Tibial nerve (tissue), 4 donors: ENCODE data around the gene DMD. TPM values are rescaled to one million over a fixed set of nuclear protein-coding genes. Genes with fewer than 3 reads are reported as not detected.
A peak's percentile ranks its signal among the peaks of the same experiment; 100 is the strongest.

Experiments used
- DNase-seq, 2 donors: peaks; one replicate each; pipeline ENCODE4 v3.0.0-alpha.2; 2019; ENCODE audit warnings: low spot score in 2 of 2
- H3K27ac ChIP-seq, 4 donors: fragments of 200-600 bp; sonication (generic) in 3 of 4; one replicate each; pipeline ENCODE4 v1.5.1; 2017 to 2019; ENCODE audit warnings: mild to moderate bottlenecking in 1 of 4
- H3K27me3 ChIP-seq, 2 donors: fragments of 200-600 bp; sonication (generic) in 1 of 2; one replicate each; pipeline versions ENCODE4 v1.5.1 to v1.6.0; 2017 to 2019
- H3K36me3 ChIP-seq, 3 donors: fragments of 200-600 bp; sonication (generic); one replicate each; pipeline ENCODE4 v1.5.1; 2018 to 2019
- H3K4me1 ChIP-seq, 4 donors: fragments of 200-600 bp; sonication (generic) in 3 of 4; one replicate each; pipeline ENCODE4 v1.5.1; 2017 to 2019
- H3K4me3 ChIP-seq, 4 donors: fragments of 200-600 bp; sonication (generic) in 3 of 4; one replicate each; pipeline ENCODE4 v1.5.1; 2017 to 2019; ENCODE audit warnings: mild to moderate bottlenecking in 1 of 4, moderate library complexity in 1 of 4
- H3K9me3 ChIP-seq, 4 donors: fragments of 200-600 bp; sonication (generic) in 3 of 4; one replicate each; pipeline ENCODE4 v1.5.1; 2017 to 2019
- CTCF ChIP-seq, 5 experiments: fragments of 200-600 bp in 3 of 5; fragments of 450-650 bp in 2 of 5; sonication (generic) in 3 of 5; IDR thresholded peaks; one replicate each; pipeline ENCODE4 v1.5.1; 2016 to 2019; ENCODE audit warnings: antibody characterized with exemption in 5 of 5, mild to moderate bottlenecking in 3 of 5, moderate library complexity in 2 of 5
- EP300 ChIP-seq, 2 donors: sonication (generic); formaldehyde crosslinking; IDR thresholded peaks; one replicate each; pipeline ENCODE4 v1.6.1; 2017; ENCODE audit warnings: antibody characterized with exemption in 2 of 2, mild to moderate bottlenecking in 1 of 2
- POLR2A ChIP-seq, 2 donors: fragments of 450-650 bp; IDR thresholded peaks; one replicate each; pipeline ENCODE4 v1.6.1; 2017; ENCODE audit warnings: antibody characterized with exemption in 2 of 2, mild to moderate bottlenecking in 2 of 2, moderate library complexity in 2 of 2
- WGBS, 2 donors: methylation state at CpG; one replicate each; pipeline ENCODE4 v1.1.5; 2018; 5-methylcytosine and 5-hydroxymethylcytosine counted together
- total RNA-seq, 4 donors: library from RNA; depleted of rRNA; stranded (reverse); fragments of >200 nt; gene quantifications; one replicate each; pipeline ENCODE4 v1.1.0, GENCODE V29; 2016

DMD gene
- total RNA-seq, 4 donors from 2014 or later = 156 to 345 (median 245) TPM

DNA sequence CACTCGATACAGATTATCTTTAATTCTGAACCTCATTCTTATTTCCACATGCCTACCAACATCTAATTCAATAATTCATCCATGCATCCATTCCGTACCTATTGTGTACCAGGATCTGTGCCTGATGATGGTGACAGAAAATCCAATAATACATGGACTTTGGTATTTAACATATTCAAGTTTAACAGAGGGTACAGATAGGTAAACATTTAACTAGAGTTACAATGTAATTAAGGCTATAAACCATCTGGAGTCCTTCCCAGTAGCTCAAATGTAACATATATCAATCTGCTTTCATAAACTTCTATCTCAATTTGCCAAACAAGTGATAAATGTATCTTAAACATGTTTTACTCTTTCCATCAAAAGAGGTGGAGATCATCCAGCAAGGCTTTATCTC, 1578.0 kb downstream of the DMD start:
- DNase-seq = no peak
- Histone ChIP-seq H3K9me3 (no peaks in the 10 kb centered on the region), H3K4me3 (no peak overlapping the region), H3K36me3 (no peaks in the 10 kb centered on the region), H3K4me1 (peaks cover 0 to 5% (median 0%) of the 10 kb centered on the region in 4 donors), H3K27me3 (no peaks in the 10 kb centered on the region), H3K27ac (no peak overlapping the region)
- WGBS, 2 donors = 82 to 98% methylated on average over 2 of the region's 2 CpGs
- no peak for TF ChIP-seq CTCF (IDR thresholded peaks at IDR 0.05)
- TF ChIP-seq POLR2A (IDR thresholded peaks at IDR 0.05) = no peak
- TF ChIP-seq EP300 (IDR thresholded peaks at IDR 0.05) = no peak

DNA sequence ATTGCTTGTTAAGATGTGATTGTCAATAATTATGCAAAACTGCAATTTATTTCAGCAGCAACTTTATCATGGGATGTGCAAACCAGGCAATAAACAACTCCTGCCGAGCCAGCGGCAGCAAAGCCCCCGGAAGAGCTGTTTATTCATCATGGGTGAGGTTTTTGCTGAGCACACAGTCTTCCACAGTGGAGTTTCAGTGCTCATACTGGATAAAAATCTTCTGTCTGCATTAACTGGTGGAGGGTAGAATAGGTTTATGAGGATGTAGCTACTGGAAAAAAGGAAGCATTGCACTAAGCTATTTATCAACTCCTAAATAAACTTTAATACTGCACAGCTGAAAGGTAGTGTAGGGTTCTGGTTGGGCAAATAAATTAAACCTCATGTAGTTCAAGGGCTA, 1582.2 kb downstream of the DMD start:
- peak overlapping the region in 3 of 4 donors; percentile 19 to 73 (median 71) for H3K27ac ChIP-seq
- no peaks in the 10 kb centered on the region for H3K27me3 ChIP-seq
- WGBS, 2 donors = 3 to 35% methylated on average over 3 of the region's 3 CpGs
- DNase-seq = no peak
- TF ChIP-seq POLR2A (IDR thresholded peaks at IDR 0.05) (no peak), EP300 (IDR thresholded peaks at IDR 0.05) (no peak), CTCF (IDR thresholded peaks at IDR 0.05) (no peak)
- H3K4me3 ChIP-seq = no peak overlapping the region
- H3K9me3 ChIP-seq = no peaks in the 10 kb centered on the region
- peaks cover 0 to 5% (median 0%) of the 10 kb centered on the region in 4 donors for H3K4me1 ChIP-seq
- H3K36me3 ChIP-seq = no peaks in the 10 kb centered on the region

DNA sequence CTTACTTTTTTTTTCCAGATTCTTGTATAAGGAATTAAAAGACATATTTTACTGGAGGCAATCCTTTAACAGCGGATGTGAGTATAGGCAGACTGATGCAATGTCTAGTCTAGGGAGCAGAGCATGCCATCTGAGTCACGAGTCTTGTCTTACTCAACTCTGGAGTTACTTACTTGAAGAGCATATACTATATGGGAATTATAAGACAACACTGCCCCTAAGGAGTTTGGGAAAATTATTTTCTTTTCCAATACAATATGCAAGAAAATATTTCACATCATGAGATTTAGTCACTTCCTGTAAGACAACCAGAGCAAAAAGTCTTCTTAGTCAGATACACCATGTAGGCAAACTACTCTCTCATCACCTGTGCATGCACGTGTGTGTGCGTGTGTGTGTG, 1602.2 kb downstream of the DMD start:
- Histone ChIP-seq H3K36me3 (no peaks in the 10 kb centered on the region), H3K27ac (no peak overlapping the region), H3K9me3 (no peaks in the 10 kb centered on the region), H3K4me1 (no peaks in the 10 kb centered on the region), H3K4me3 (no peak overlapping the region), H3K27me3 (no peaks in the 10 kb centered on the region)
- no peak for TF ChIP-seq CTCF (IDR thresholded peaks at IDR 0.05)
- DNase-seq = no peak
- 71 to 91% methylated on average over 4 of the region's 4 CpGs for WGBS, 2 donors

DNA sequence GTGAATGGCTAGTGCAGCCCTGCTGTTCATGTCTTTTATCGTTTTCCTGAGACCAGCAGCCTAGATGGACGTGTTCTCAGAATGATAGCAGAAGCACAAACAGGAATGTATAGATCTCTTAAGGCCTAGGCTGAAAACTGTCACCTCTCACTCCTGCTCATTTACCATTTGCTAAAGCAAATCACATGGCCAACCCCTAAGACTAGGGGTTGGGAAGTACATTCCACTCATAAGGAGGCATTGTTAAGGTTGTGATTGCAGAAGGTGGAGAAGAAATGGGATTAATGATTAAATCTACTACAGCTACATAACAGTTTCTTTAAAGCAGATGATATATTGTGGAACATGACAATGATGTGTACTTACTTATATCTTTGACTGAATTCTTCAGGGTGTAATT, 1602.7 kb downstream of the DMD start:
- WGBS, 2 donors = 71 to 83% methylated on average over 2 of the region's 2 CpGs
- TF ChIP-seq CTCF (IDR thresholded peaks at IDR 0.05) = no peak
- no peak for TF ChIP-seq EP300 (IDR thresholded peaks at IDR 0.05)
- no peak for TF ChIP-seq POLR2A (IDR thresholded peaks at IDR 0.05)
- no peak for DNase-seq

GRCh38 chrX:31606771-31607170, 1604.6 kb downstream of the DMD start:
- H3K27ac ChIP-seq = no peak overlapping the region
- H3K4me1 ChIP-seq = no peaks in the 10 kb centered on the region
- no peaks in the 10 kb centered on the region for H3K36me3 ChIP-seq
- H3K4me3 ChIP-seq = no peak overlapping the region
- H3K9me3 ChIP-seq = no peaks in the 10 kb centered on the region
- H3K27me3 ChIP-seq = no peaks in the 10 kb centered on the region
- TF ChIP-seq EP300 (IDR thresholded peaks at IDR 0.05) = no peak
- TF ChIP-seq CTCF (IDR thresholded peaks at IDR 0.05) = no peak
- no peak for TF ChIP-seq POLR2A (IDR thresholded peaks at IDR 0.05)
- 82 to 94% methylated on average over 4 of the region's 4 CpGs for WGBS, 2 donors
- no peak for DNase-seq

More for the DNA sequence above, 1602.7 kb downstream of the DMD start:
- H3K4me3 ChIP-seq = no peak overlapping the region
- no peaks in the 10 kb centered on the region for H3K4me1 ChIP-seq
- no peak overlapping the region for H3K27ac ChIP-seq
- H3K36me3 ChIP-seq = no peaks in the 10 kb centered on the region
- H3K27me3 ChIP-seq = no peaks in the 10 kb centered on the region
- no peaks in the 10 kb centered on the region for H3K9me3 ChIP-seq
